ENCODE measurements around the gene KLRC3.
"Not testable (repeated sequence)": the region's sequence is repeated elsewhere in the genome, so short reads cannot be mapped to it uniquely, and the experiment has no call there.

The KLRC3 gene

GRCh38 chr12:10420334-10420733 lies at the start of gene KLRC3:
Gene KLRC3 (minus strand): TSS chr12:10420595. CDS start chr12:10420550, 45 bp downstream.
- not testable (repeated sequence) for DNase-seq (ENCODE audit: low spot score)

- no peak for DNase-seq (ENCODE audit: low spot score)
Measured at GRCh38 chr12:10469701-10470100, 49.3 kb upstream of the KLRC3 start.

- DNase-seq (ENCODE audit: low spot score): no peak
Measured at GRCh38 chr12:10466311-10466710, 45.9 kb upstream of the KLRC3 start.

GRCh38 chr12:10457760-10458159 lies 37.4 kb upstream of the KLRC3 start:
- no peak for DNase-seq (ENCODE audit: low spot score)

GRCh38 chr12:10456856-10457255 lies 36.5 kb upstream of the KLRC3 start:
- no peak for DNase-seq (ENCODE audit: low spot score)

- no peak for DNase-seq (ENCODE audit: low spot score)
Measured at GRCh38 chr12:10455766-10456165, 35.4 kb upstream of the KLRC3 start.

GRCh38 chr12:10454531-10454930 lies 34.1 kb upstream of the KLRC3 start:
- no peak for DNase-seq (ENCODE audit: low spot score)

GRCh38 chr12:10453156-10453555 lies 32.8 kb upstream of the KLRC3 start, which contains the start of gene KLRC1:
Gene KLRC1 (minus strand): TSS chr12:10453377. CDS start chr12:10451156, 2,221 bp downstream.
- DNase-seq (ENCODE audit: low spot score): no peak

GRCh38 chr12:10448236-10448635 lies 27.8 kb upstream of the KLRC3 start:
- no peak for DNase-seq (ENCODE audit: low spot score)

GRCh38 chr12:10446052-10446451 lies 25.7 kb upstream of the KLRC3 start:
- DNase-seq (ENCODE audit: low spot score): not testable (repeated sequence)

GRCh38 chr12:10441144-10441543 lies 20.7 kb upstream of the KLRC3 start:
- not testable (repeated sequence) for DNase-seq (ENCODE audit: low spot score)

GRCh38 chr12:10439608-10440274 lies 19.3 kb upstream of the KLRC3 start:
- DNase-seq (ENCODE audit: low spot score): not testable (repeated sequence)

- not testable (repeated sequence) for DNase-seq (ENCODE audit: low spot score)
Measured at GRCh38 chr12:10437601-10438000, 17.2 kb upstream of the KLRC3 start.

GRCh38 chr12:10435816-10436215 lies 15.4 kb upstream of the KLRC3 start, which contains the start of gene KLRC2:
Gene KLRC2 (minus strand): TSS chr12:10436010. CDS start chr12:10435986, 24 bp downstream.
- not testable (repeated sequence) for DNase-seq (ENCODE audit: low spot score)

- not testable (repeated sequence) for DNase-seq (ENCODE audit: low spot score)
Measured at GRCh38 chr12:10430623-10431022, 10.2 kb upstream of the KLRC3 start.

- DNase-seq (ENCODE audit: low spot score): not testable (repeated sequence)
Measured at GRCh38 chr12:10425938-10426337, 5.5 kb upstream of the KLRC3 start.

GRCh38 chr12:10424260-10424899 lies 4.0 kb upstream of the KLRC3 start:
- DNase-seq (ENCODE audit: low spot score): not testable (repeated sequence)

GRCh38 chr12:10422159-10422558 lies 1.8 kb upstream of the KLRC3 start:
- not testable (repeated sequence) for DNase-seq (ENCODE audit: low spot score)

- DNase-seq (ENCODE audit: low spot score): no peak
Measured at GRCh38 chr12:10409392-10409791, 11.0 kb downstream of the KLRC3 start, which contains the start of gene KLRC4. Gene KLRC4 (minus strand): TSS chr12:10409757. CDS start chr12:10409575, 182 bp downstream.

- no peak for DNase-seq (ENCODE audit: low spot score)
Measured at GRCh38 chr12:10408842-10409241, 11.6 kb downstream of the KLRC3 start.

GRCh38 chr12:10406725-10407124 lies 13.7 kb downstream of the KLRC3 start:
- DNase-seq (ENCODE audit: low spot score): no peak

GRCh38 chr12:10405294-10405693 lies 15.1 kb downstream of the KLRC3 start:
- no peak for DNase-seq (ENCODE audit: low spot score)

- DNase-seq (ENCODE audit: low spot score): no peak
Measured at GRCh38 chr12:10404798-10405197, 15.6 kb downstream of the KLRC3 start.
